Mammary epithelial cell (primary cell): ENCODE results near the gene ALPP.

Experiments used
- CTCF ChIP-seq, 2 donors: IDR thresholded peaks in 1 of 2; conservative IDR thresholded peaks in 1 of 2; 2 replicates each; pipeline ENCODE4 v1.5.1; 2011 to 2012; ENCODE audit warnings: inconsistent platforms in 2 of 2, low read length in 2 of 2, mild to moderate bottlenecking in 2 of 2, control low read depth in 1 of 2, low read depth in 1 of 2; ENCODE audit not compliant: insufficient read depth in 1 of 2; ENCODE audit errors: extremely low read depth in 1 of 2
- EZH2 ChIP-seq: IDR thresholded peaks from 2 replicates; pipeline ENCODE4 v1.6.1; 2012; ENCODE audit warnings: low read length, inconsistent platforms, borderline replicate concordance

GRCh38 chr2:232411901-232412629 is 33.5 kb downstream of the ALPP start:
- TF ChIP-seq CTCF (conservative IDR thresholded peaks at IDR 0.05 in 1 of 2, IDR thresholded peaks at IDR 0.05 in 1 of 2; ENCODE audit: extremely low read depth in 1 of 2, insufficient read depth in 1 of 2, low read depth in 1 of 2, low read length in 2 of 2) (no peak), EZH2 (no peak)
